NCI-H748 treated with DMSO at 0.1 percent for 48 hours (cell line): ENCODE results near the gene WFIKKN2.

ENCODE experiments used
- DNase-seq: peaks from one replicate; lab custom pipeline; 2025; lab: John Stamatoyannopoulos, UW

The WFIKKN2 gene

GRCh38 chr17:50834429-50835300, 721 bp upstream of the WFIKKN2 start:
- DNase-seq: no peak

- no peak for DNase-seq
Measured at GRCh38 chr17:50836826-50837225, 1.4 kb downstream of the WFIKKN2 start.

GRCh38 chr17:50837286-50837979, 2.0 kb downstream of the WFIKKN2 start:
- DNase-seq: no peak

GRCh38 chr17:50837980-50838954, 2.9 kb downstream of the WFIKKN2 start:
- DNase-seq: no peak

GRCh38 chr17:50839591-50840310, 4.4 kb downstream of the WFIKKN2 start:
- DNase-seq: no peak

GRCh38 chr17:50840311-50840851, 5.0 kb downstream of the WFIKKN2 start:
- no peak for DNase-seq

GRCh38 chr17:50841277-50841948, 6.0 kb downstream of the WFIKKN2 start:
- DNase-seq: no peak

GRCh38 chr17:50841949-50842354, 6.6 kb downstream of the WFIKKN2 start:
- DNase-seq: peak; percentile 31

GRCh38 chr17:50842506-50843149, 7.2 kb downstream of the WFIKKN2 start:
- DNase-seq: no peak

GRCh38 chr17:50843150-50843905, 7.9 kb downstream of the WFIKKN2 start:
- DNase-seq: no peak

GRCh38 chr17:50844117-50844700, 8.8 kb downstream of the WFIKKN2 start:
- DNase-seq: no peak

GRCh38 chr17:50845240-50846147, 10.1 kb downstream of the WFIKKN2 start:
- no peak for DNase-seq

- no peak for DNase-seq
Measured at GRCh38 chr17:50847566-50847965, 12.2 kb downstream of the WFIKKN2 start.

- DNase-seq: no peak
Measured at GRCh38 chr17:50848039-50848438, 12.7 kb downstream of the WFIKKN2 start.

- no peak for DNase-seq
Measured at GRCh38 chr17:50848711-50849110, 13.3 kb downstream of the WFIKKN2 start.

GRCh38 chr17:50850640-50851039, 15.3 kb downstream of the WFIKKN2 start:
- no peak for DNase-seq

- DNase-seq: no peak
Measured at GRCh38 chr17:50853015-50853615, 17.7 kb downstream of the WFIKKN2 start.
